ENCODE data around the gene KCNB1.

KCNB1 gene

GRCh38 chr20:49444553-49444990 lies 37.9 kb downstream of the KCNB1 start:
- Histone ChIP-seq H3K9me3 (ENCODE audit: control insufficient read depth, insufficient read depth, low read length) (no peaks in the 10 kb centered on the region), H4K20me1 (ENCODE audit: control insufficient read depth, insufficient read depth, low read depth, low read length) (no peaks in the 10 kb centered on the region), H3K27me3 (ENCODE audit: control insufficient read depth, low read length) (peaks cover 19% of the 10 kb centered on the region), H3K4me2 (ENCODE audit: low read length) (no peak overlapping the region), H3K36me3 (ENCODE audit: control insufficient read depth, low read length) (no peaks in the 10 kb centered on the region), H3K4me3 (ENCODE audit: low read length) (no peak overlapping the region), H3F3A (ENCODE audit: control insufficient read depth, insufficient read depth) (no peaks in the 10 kb centered on the region), H3K27ac (ENCODE audit: low read depth, low read length) (no peak overlapping the region), H3K9me2 (replicated peaks; ENCODE audit: control insufficient read depth, low read length) (no peaks in the 10 kb centered on the region), H3K4me1 (ENCODE audit: control insufficient read depth, low read length) (no peaks in the 10 kb centered on the region), H3K79me2 (ENCODE audit: control insufficient read depth, low read length) (no peaks in the 10 kb centered on the region)
- TF ChIP-seq EZH2phosphoT487 (IDR thresholded peaks at IDR 0.05; ENCODE audit: borderline replicate concordance, low read length), result no peak
- no peak for TF ChIP-seq CTCF (IDR thresholded peaks at IDR 0.05; ENCODE audit: low read depth, low read length, poor library complexity, severe bottlenecking)

GRCh38 chr20:49437057-49437456 lies 45.4 kb downstream of the KCNB1 start:
- Histone ChIP-seq H3K9me3 (ENCODE audit: control insufficient read depth, insufficient read depth, low read length) (no peaks in the 10 kb centered on the region), H3K27ac (ENCODE audit: low read depth, low read length) (no peak overlapping the region), H3K4me3 (ENCODE audit: low read length) (no peak overlapping the region), H3K79me2 (ENCODE audit: control insufficient read depth, low read length) (no peaks in the 10 kb centered on the region), H3F3A (ENCODE audit: control insufficient read depth, insufficient read depth) (no peaks in the 10 kb centered on the region), H3K36me3 (ENCODE audit: control insufficient read depth, low read length) (no peaks in the 10 kb centered on the region), H3K27me3 (ENCODE audit: control insufficient read depth, low read length) (0 out of 2 replicates have a peak, but pooled peaks cover 2% of the 10 kb centered on the region), H4K20me1 (ENCODE audit: control insufficient read depth, insufficient read depth, low read depth, low read length) (no peaks in the 10 kb centered on the region), H3K4me1 (ENCODE audit: control insufficient read depth, low read length) (no peaks in the 10 kb centered on the region), H3K9me2 (replicated peaks; ENCODE audit: control insufficient read depth, low read length) (no peaks in the 10 kb centered on the region), H3K4me2 (ENCODE audit: low read length) (no peak overlapping the region)
- TF ChIP-seq EZH2phosphoT487 (IDR thresholded peaks at IDR 0.05; ENCODE audit: borderline replicate concordance, low read length) (no peak), CTCF (IDR thresholded peaks at IDR 0.05; ENCODE audit: low read depth, low read length, poor library complexity, severe bottlenecking) (no peak)

DNA sequence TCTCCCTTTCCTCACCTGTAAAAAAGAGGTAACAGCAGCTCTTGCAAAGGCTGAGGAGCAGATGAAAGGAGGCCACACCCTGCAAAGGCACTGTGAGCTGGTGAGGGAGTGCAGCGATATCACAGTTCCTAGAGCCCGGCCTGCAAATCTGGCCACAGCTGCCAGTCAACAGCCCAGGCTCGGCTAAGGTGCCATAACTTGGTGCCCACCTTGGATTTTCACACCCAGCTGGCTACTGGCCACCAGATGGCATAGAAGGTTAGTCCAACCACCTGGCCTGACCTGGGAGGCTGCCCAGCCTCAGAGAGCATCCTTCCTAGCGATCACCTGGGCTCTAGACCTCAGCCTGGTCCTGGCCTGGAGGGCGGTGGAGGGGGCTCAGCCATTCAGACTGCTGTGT lies 46.8 kb downstream of the KCNB1 start:
- no peaks in the 10 kb centered on the region for H3K36me3 ChIP-seq (ENCODE audit: control insufficient read depth, low read length)
- no peak overlapping the region for H3K4me2 ChIP-seq (ENCODE audit: low read length)
- H3K4me1 ChIP-seq (ENCODE audit: control insufficient read depth, low read length), result no peaks in the 10 kb centered on the region
- H3F3A ChIP-seq (ENCODE audit: control insufficient read depth, insufficient read depth), result no peaks in the 10 kb centered on the region
- peaks cover 7% of the 10 kb centered on the region for H3K27me3 ChIP-seq (ENCODE audit: control insufficient read depth, low read length)
- no peak overlapping the region for H3K4me3 ChIP-seq (ENCODE audit: low read length)
- H3K9me2 ChIP-seq (replicated peaks; ENCODE audit: control insufficient read depth, low read length), result no peaks in the 10 kb centered on the region
- no peaks in the 10 kb centered on the region for H4K20me1 ChIP-seq (ENCODE audit: control insufficient read depth, insufficient read depth, low read depth, low read length)
- TF ChIP-seq CTCF (IDR thresholded peaks at IDR 0.05; ENCODE audit: low read depth, low read length, poor library complexity, severe bottlenecking) (no peak), EZH2phosphoT487 (IDR thresholded peaks at IDR 0.05; ENCODE audit: borderline replicate concordance, low read length) (no peak)
- no peaks in the 10 kb centered on the region for H3K9me3 ChIP-seq (ENCODE audit: control insufficient read depth, insufficient read depth, low read length)
- H3K79me2 ChIP-seq (ENCODE audit: control insufficient read depth, low read length), result no peaks in the 10 kb centered on the region
- H3K27ac ChIP-seq (ENCODE audit: low read depth, low read length), result no peak overlapping the region

Data from DOHH2 (cell line).